Right lung (tissue), 5 donors: ENCODE measurements around the gene MXD4. TPM values are rescaled to one million over a fixed set of nuclear protein-coding genes. Genes with fewer than 3 reads are reported as not detected.

ENCODE experiments used
- DNase-seq, 2 donors: peaks; one replicate each; pipeline ENCODE4 v3.0.0-alpha.2; 2013
- polyA plus RNA-seq, 5 donors: library from polyadenylated mRNA; unstranded; fragments of 120-200 nt; gene quantifications; one replicate each; pipeline versions ENCODE4 v1.2.1 to v1.2.3, GENCODE V29; 2013; ENCODE audit warnings: inconsistent platforms in 1 of 5, low replicate concordance in 1 of 5; ENCODE audit not compliant: insufficient read length in 5 of 5, insufficient read depth in 1 of 5

The MXD4 gene
- polyA plus RNA-seq, 5 donors, result 66.2 to 116 (median 79.0) TPM

GRCh38 chr4:2295900-2296442 lies 34.1 kb upstream of the MXD4 start:
- no peak for DNase-seq

- DNase-seq, result no peak
Measured at GRCh38 chr4:2295500-2295899, 33.6 kb upstream of the MXD4 start.

GRCh38 chr4:2292646-2293108 lies 30.8 kb upstream of the MXD4 start:
- no peak for DNase-seq

GRCh38 chr4:2291705-2292645 lies 30.1 kb upstream of the MXD4 start:
- no peak for DNase-seq

GRCh38 chr4:2290974-2291704 lies 29.2 kb upstream of the MXD4 start:
- no peak for DNase-seq

GRCh38 chr4:2290488-2290887 lies 28.6 kb upstream of the MXD4 start:
- no peak for DNase-seq

- no peak for DNase-seq
Measured at GRCh38 chr4:2289955-2290333, 28.0 kb upstream of the MXD4 start.

- DNase-seq, result no peak
Measured at GRCh38 chr4:2289311-2289954, 27.5 kb upstream of the MXD4 start.

GRCh38 chr4:2288051-2288541 lies 26.2 kb upstream of the MXD4 start:
- DNase-seq, result no peak

GRCh38 chr4:2287594-2287915 lies 25.6 kb upstream of the MXD4 start:
- no peak for DNase-seq

GRCh38 chr4:2286904-2287593 lies 25.1 kb upstream of the MXD4 start:
- no peak for DNase-seq

- DNase-seq, result no peak
Measured at GRCh38 chr4:2285613-2286381, 23.9 kb upstream of the MXD4 start.

- DNase-seq, result no peak
Measured at GRCh38 chr4:2284934-2285612, 23.2 kb upstream of the MXD4 start.

- DNase-seq, result no peak
Measured at GRCh38 chr4:2284161-2284933, 22.4 kb upstream of the MXD4 start.

- no peak for DNase-seq
Measured at GRCh38 chr4:2283199-2283711, 21.3 kb upstream of the MXD4 start.

GRCh38 chr4:2281575-2282343 lies 19.9 kb upstream of the MXD4 start:
- no peak for DNase-seq

GRCh38 chr4:2280531-2281300 lies 18.8 kb upstream of the MXD4 start:
- DNase-seq, result no peak
